SK-N-SH (cell line): Measurements from ENCODE around the gene CLIP3.

ENCODE experiments used
- CTCF ChIP-seq: fragments of 200-600 bp; sonication (generic); IDR thresholded peaks from 2 replicates; pipeline ENCODE4 v1.6.1; 2017; ENCODE audit warnings: antibody characterized with exemption, mild to moderate bottlenecking, moderate library complexity
- FOXJ3 ChIP-seq: sonication (generic); formaldehyde crosslinking; IDR thresholded peaks from 2 replicates; pipeline ENCODE4 v1.5.1; 2020; ENCODE audit warnings: mild to moderate bottlenecking, missing genetic modification reagents
- GATA2 ChIP-seq: sonication (generic); formaldehyde crosslinking; IDR thresholded peaks from 2 replicates; pipeline ENCODE4 v1.5.0; 2020; ENCODE audit warnings: mild to moderate bottlenecking, missing genetic modification reagents
- PBX3 ChIP-seq: IDR thresholded peaks from 2 replicates; pipeline ENCODE4; 2012
- POLR2AphosphoS5 ChIP-seq: IDR thresholded peaks from 2 replicates; pipeline ENCODE4 v1.6.1; 2012; ENCODE audit warnings: low read depth, low read length
- REST ChIP-seq: IDR thresholded peaks from 2 replicates; pipeline ENCODE4 v1.6.1; 2012; ENCODE audit warnings: mild to moderate bottlenecking, low read depth, low read length, moderate library complexity
- SIN3A ChIP-seq: IDR thresholded peaks from 2 replicates; pipeline ENCODE4 v1.6.1; 2012; ENCODE audit warnings: low read depth, mild to moderate bottlenecking, low read length, moderate library complexity, borderline replicate concordance
- SMC3 ChIP-seq: IDR thresholded peaks from 2 replicates; pipeline ENCODE4 v1.6.1; 2012; ENCODE audit warnings: low read depth, low read length, improper control_type of control experiment
- YY1 ChIP-seq: IDR thresholded peaks from 2 replicates; pipeline ENCODE4 v1.4.0; 2012; ENCODE audit warnings: low read depth, mild to moderate bottlenecking

GRCh38 chr19:36026091-36026876 is 6.4 kb downstream of the CLIP3 start:
- TF ChIP-seq CTCF (no peak), PBX3 (no peak), SIN3A (no peak), REST (no peak), FOXJ3 (no peak), POLR2AphosphoS5 (no peak), SMC3 (no peak), GATA2 (no peak), YY1 (no peak)
